A549 (cell line): ENCODE data around the gene SORCS3. TPM values are rescaled to one million over a fixed set of nuclear protein-coding genes. Genes with fewer than 3 reads are reported as not detected.

Experiments
- ATAC-seq, 2 experiments: fragments of 200-7000 bp in 1 of 2; fragments of >200 bp in 1 of 2; cut with Nextera tagmentation in 1 of 2; cut with Tn5 transposase in 1 of 2; 3 replicates each; pipeline versions ENCODE4 v1.8.0 to v1.9.1; 2018 to 2020; ENCODE audit warnings: mild to moderate bottlenecking in 1 of 2, moderate library complexity in 1 of 2
- CTCF ChIA-PET: fragments of 300-600 bp; sonication (Branson Sonifier 250); formaldehyde crosslinking; extraction: SDS; loops from one replicate; lab custom pipeline; 2021; ENCODE audit warnings: antibody characterized with exemption, inconsistent platforms; lab: Yijun Ruan, JAX
- POLR2A ChIA-PET: fragments of 350-600 bp; formaldehyde crosslinking; extraction: SDS; loops from one replicate; lab custom pipeline; 2021; ENCODE audit warnings: antibody characterized with exemption, inconsistent platforms; lab: Yijun Ruan, JAX
- DNase-seq, 2 experiments: peaks; one replicate each; pipeline versions ENCODE4 v3.0.0 to v3.0.0-alpha.2; 2011 to 2016; ENCODE audit warnings: low read depth in 1 of 2, low spot score in 1 of 2
- FAIRE-seq: peaks from 2 replicates; lab custom pipeline; 2011; peaks lifted over from hg19 to GRCh38; lab: Jason Lieb, UNC
- H3K27ac ChIP-seq, 2 experiments: fragments of >200 bp; sonication (Bioruptor Twin); formaldehyde crosslinking; 3 replicates each; pipeline ENCODE4 v1.5.1; 2016 to 2017
- H3K4me1 ChIP-seq: fragments of >200 bp; sonication (Bioruptor Twin); formaldehyde crosslinking; 3 replicates; pipeline ENCODE4 v1.6.1; 2016
- H3K4me2 ChIP-seq: fragments of >200 bp; sonication (Bioruptor Twin); formaldehyde crosslinking; 3 replicates; pipeline ENCODE4 v1.6.1; 2016
- H3K4me3 ChIP-seq: fragments of >200 bp; sonication (Bioruptor Twin); formaldehyde crosslinking; 3 replicates; pipeline ENCODE4 v1.5.1; 2016
- H3K9me3 ChIP-seq: fragments of >200 bp; sonication (Bioruptor Twin); formaldehyde crosslinking; 3 replicates; pipeline ENCODE4 v1.6.1; 2016
- CBX2 ChIP-seq: fragments of 200-600 bp; sonication (generic); IDR thresholded peaks from 2 replicates; pipeline ENCODE4 v1.6.1; 2016; ENCODE audit warnings: low read depth, mild to moderate bottlenecking, borderline replicate concordance
- EHMT2 ChIP-seq: fragments of 200-600 bp; sonication (generic); IDR thresholded peaks from 2 replicates; pipeline ENCODE4 v1.6.1; 2016; ENCODE audit warnings: antibody characterized with exemption, low read depth, mild to moderate bottlenecking, moderate library complexity
- EP300 ChIP-seq, 2 experiments: fragments of >200 bp; sonication (Bioruptor Twin); formaldehyde crosslinking; IDR thresholded peaks; 2 replicates in 1 of 2; 3 replicates in 1 of 2; pipeline ENCODE4 v1.6.1; 2016 to 2017
- ESRRA ChIP-seq: fragments of 150-350 bp; IDR thresholded peaks from 2 replicates; pipeline ENCODE4 v1.6.1; 2014; ENCODE audit warnings: mild to moderate bottlenecking, low read length, borderline replicate concordance
- FOSB ChIP-seq: fragments of 250-450 bp; sonication (Bioruptor Pico); IDR thresholded peaks from 2 replicates; pipeline ENCODE4 v1.5.0; 2020; ENCODE audit warnings: mild to moderate bottlenecking, moderate library complexity
- FOXS1 ChIP-seq: fragments of 250-450 bp; sonication (Bioruptor Pico); IDR thresholded peaks from 2 replicates; pipeline ENCODE4 v1.5.0; 2020; ENCODE audit warnings: mild to moderate bottlenecking, moderate library complexity
- GATA3 ChIP-seq: IDR thresholded peaks from 2 replicates; pipeline ENCODE4 v1.6.1; 2012; ENCODE audit warnings: borderline replicate concordance
- HOXB13 ChIP-seq: fragments of 250-450 bp; sonication (Bioruptor Pico); IDR thresholded peaks from 2 replicates; pipeline ENCODE4 v1.5.0; 2020; ENCODE audit warnings: low read depth, mild to moderate bottlenecking, moderate library complexity
- HOXB5 ChIP-seq: fragments of 250-450 bp; sonication (Bioruptor Pico); IDR thresholded peaks from 2 replicates; pipeline ENCODE4 v1.5.0; 2020; ENCODE audit warnings: mild to moderate bottlenecking, moderate library complexity
- JUNB ChIP-seq: fragments of >200 bp; sonication (Bioruptor Twin); formaldehyde crosslinking; IDR thresholded peaks from 2 replicates; pipeline ENCODE4 v1.6.1; 2016
- MAFK ChIP-seq: fragments of 450-650 bp; IDR thresholded peaks from 2 replicates; pipeline ENCODE4 v1.6.1; 2014; ENCODE audit not compliant: partially characterized antibody
- POLR2AphosphoS2 ChIP-seq: conservative IDR thresholded peaks from 2 replicates; pipeline ENCODE4 v1.6.1; 2012; ENCODE audit warnings: low read length, improper control_type of control experiment, inconsistent platforms
- RAD21 ChIP-seq, 2 experiments: fragments of >200 bp in 1 of 2; sonication (Bioruptor Twin) in 1 of 2; formaldehyde crosslinking in 1 of 2; IDR thresholded peaks in 1 of 2; conservative IDR thresholded peaks in 1 of 2; 2 replicates in 1 of 2; 3 replicates in 1 of 2; pipeline ENCODE4 v1.6.1; 2012 to 2018; ENCODE audit warnings: inconsistent platforms in 1 of 2
- RCOR1 ChIP-seq: fragments of 150-350 bp; IDR thresholded peaks from 2 replicates; pipeline ENCODE4 v1.6.1; 2014; ENCODE audit warnings: antibody characterized with exemption, low read length, low read depth
- RFX5 ChIP-seq: fragments of 450-650 bp; IDR thresholded peaks from 2 replicates; pipeline ENCODE4 v1.7.1; 2014; ENCODE audit warnings: antibody characterized with exemption, mild to moderate bottlenecking, moderate library complexity
- SMC3 ChIP-seq: fragments of >200 bp; sonication (Bioruptor Twin); formaldehyde crosslinking; IDR thresholded peaks from 3 replicates; pipeline ENCODE4 v1.6.1; 2018; ENCODE audit warnings: inconsistent platforms
- SREBF2 ChIP-seq: fragments of 450-650 bp; IDR thresholded peaks from 2 replicates; pipeline ENCODE4 v1.6.1; 2014; ENCODE audit warnings: mild to moderate bottlenecking, moderate library complexity
- TFCP2L1 ChIP-seq: fragments of 250-450 bp; sonication (Bioruptor Pico); IDR thresholded peaks from 2 replicates; pipeline ENCODE4 v1.5.0; 2021; ENCODE audit warnings: mild to moderate bottlenecking
- TP53 ChIP-seq: fragments of 250-450 bp; sonication (Bioruptor Pico); IDR thresholded peaks from 2 replicates; pipeline ENCODE4 v1.5.0; 2021; ENCODE audit warnings: mild to moderate bottlenecking, moderate library complexity
- ZSCAN20 ChIP-seq: fragments of 250-450 bp; sonication (Bioruptor Pico); IDR thresholded peaks from 2 replicates; pipeline ENCODE4 v1.8.0; 2022; ENCODE audit warnings: mild to moderate bottlenecking, moderate library complexity
- WGBS: methylation state at CpG from one replicate; pipeline ENCODE4 v1.1.6; 2017; ENCODE audit errors: missing lambda C conversion rate; 5-methylcytosine and 5-hydroxymethylcytosine counted together
- polyA plus RNA-seq, 4 experiments: library from polyadenylated mRNA; depleted of rRNA in 3 of 4; stranded (reverse); fragments of >200 nt; fragmentation: RNase III in 1 of 4; extraction: RNeasy Plus Mini Kit Qiagen cat#74134 plus additional on column Dnase treatment in 1 of 4; gene quantifications; 2 replicates in 3 of 4; 3 replicates in 1 of 4; pipeline ENCODE4 v1.2.3, GENCODE V29; 2011 to 2017
- TF ChIP-seq, protein P1 (sequence below): fragments of >200 bp; sonication (Bioruptor Twin); formaldehyde crosslinking; IDR thresholded peaks from 3 replicates; pipeline ENCODE4 v1.6.1; 2016
- TF ChIP-seq, protein P2 (sequence below): IDR thresholded peaks from 2 replicates; pipeline ENCODE4 v1.6.1; 2012
- TF ChIP-seq, protein P3 (sequence below): fragments of 450-650 bp; IDR thresholded peaks from 2 replicates; pipeline ENCODE4 v1.6.1; 2014; ENCODE audit warnings: antibody characterized with exemption
- TF ChIP-seq, protein P4 (sequence below): fragments of 250-450 bp; sonication (Bioruptor Pico); IDR thresholded peaks from 2 replicates; pipeline ENCODE4 v1.5.0; 2020; ENCODE audit warnings: low read depth, mild to moderate bottlenecking, moderate library complexity
- TF ChIP-seq, protein P5 (sequence below): fragments of 200-600 bp; sonication (generic); IDR thresholded peaks from 2 replicates; pipeline ENCODE4 v1.6.1; 2016; ENCODE audit warnings: antibody characterized with exemption, mild to moderate bottlenecking, moderate library complexity

Gene SORCS3
- polyA plus RNA-seq, 2 of the 4 experiments (the other 2 are of a cell fraction), result not detected

DNA sequence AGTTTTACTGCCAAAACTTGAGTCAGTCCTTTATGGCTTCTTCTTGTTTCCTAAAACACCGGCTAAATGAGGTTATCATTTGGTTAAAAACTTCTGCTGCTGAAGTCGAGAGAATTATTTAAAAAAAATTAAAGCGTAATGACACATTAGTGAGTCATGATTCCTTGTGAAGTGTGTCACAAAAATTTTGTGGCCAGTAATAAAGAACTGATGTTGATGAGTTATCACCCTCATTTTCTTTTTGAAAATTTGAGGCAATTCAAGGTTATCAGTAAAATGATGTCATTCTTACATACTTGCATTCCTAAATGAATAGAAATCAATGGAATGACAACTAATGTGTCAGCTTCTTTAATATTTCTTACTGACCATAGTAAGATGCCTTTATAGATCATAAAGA, 427.4 kb downstream of the SORCS3 start:
- WGBS, result 2% methylated on average over 3 of the region's 3 CpGs
- CTCF ChIA-PET, result interaction anchor here (0.6 kb wide), 1 partner anchor 10 kb away, joined by 3 read pairs; no protein-coding TSS in a partner anchor
- Histone ChIP-seq H3K4me1 (no peaks in the 10 kb centered on the region), H3K27ac (no peak overlapping the region), H3K9me3 (no peaks in the 10 kb centered on the region), H3K4me2 (no peak overlapping the region), H3K4me3 (no peak overlapping the region)
- no peak for FAIRE-seq
- ATAC-seq, result no peak
- TF ChIP-seq TFCP2L1 (CRISPR knock-in tag), result no peak
- no peak for TF ChIP-seq FOSB
- TF ChIP-seq, protein P1, sequence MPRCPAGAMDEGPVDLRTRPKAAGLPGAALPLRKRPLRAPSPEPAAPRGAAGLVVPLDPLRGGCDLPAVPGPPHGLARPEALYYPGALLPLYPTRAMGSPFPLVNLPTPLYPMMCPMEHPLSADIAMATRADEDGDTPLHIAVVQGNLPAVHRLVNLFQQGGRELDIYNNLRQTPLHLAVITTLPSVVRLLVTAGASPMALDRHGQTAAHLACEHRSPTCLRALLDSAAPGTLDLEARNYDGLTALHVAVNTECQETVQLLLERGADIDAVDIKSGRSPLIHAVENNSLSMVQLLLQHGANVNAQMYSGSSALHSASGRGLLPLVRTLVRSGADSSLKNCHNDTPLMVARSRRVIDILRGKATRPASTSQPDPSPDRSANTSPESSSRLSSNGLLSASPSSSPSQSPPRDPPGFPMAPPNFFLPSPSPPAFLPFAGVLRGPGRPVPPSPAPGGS, result no peak
- TF ChIP-seq HOXB5 (CRISPR knock-in tag), result no peak
- TF ChIP-seq FOXS1 (CRISPR knock-in tag), result no peak
- TF ChIP-seq HOXB13, result no peak
- TF ChIP-seq SMC3, result no peak
- TF ChIP-seq ZSCAN20 (CRISPR knock-in tag), result no peak
- TF ChIP-seq GATA3, result no peak
- no peak for DNase-seq
- POLR2A ChIA-PET, result no interaction called here

DNA sequence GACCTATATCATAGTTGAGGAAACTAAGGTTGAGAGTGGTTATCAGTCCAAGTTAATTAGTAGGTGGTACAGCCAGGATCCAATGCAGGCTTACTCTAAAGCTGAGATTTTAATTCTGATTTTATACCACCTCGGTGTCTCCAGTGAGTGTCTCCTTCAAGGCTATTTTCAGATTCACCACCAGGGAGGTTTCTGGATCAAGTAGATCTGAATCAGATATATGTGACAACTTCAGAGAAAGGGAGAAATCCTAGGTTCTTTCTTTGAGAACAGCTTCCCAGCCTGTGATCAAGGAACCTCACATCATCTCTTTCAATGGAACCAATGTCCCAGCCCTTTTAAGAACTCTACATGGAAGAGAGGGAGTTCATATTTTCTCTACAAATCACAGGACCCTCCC, 429.2 kb downstream of the SORCS3 start:
- no peak for DNase-seq
- no peak for FAIRE-seq
- Histone ChIP-seq H3K4me1 (no peaks in the 10 kb centered on the region), H3K27ac (no peak overlapping the region), H3K4me2 (no peak overlapping the region), H3K9me3 (no peaks in the 10 kb centered on the region), H3K4me3 (no peak overlapping the region)
- 4% methylated on average over 1 of the region's 1 CpG for WGBS
- no peak for ATAC-seq
- POLR2A ChIA-PET, result no interaction called here
- CTCF ChIA-PET, result no interaction called here
- no peak for TF ChIP-seq MAFK
- TF ChIP-seq JUNB, result no peak
- TF ChIP-seq, protein P2, sequence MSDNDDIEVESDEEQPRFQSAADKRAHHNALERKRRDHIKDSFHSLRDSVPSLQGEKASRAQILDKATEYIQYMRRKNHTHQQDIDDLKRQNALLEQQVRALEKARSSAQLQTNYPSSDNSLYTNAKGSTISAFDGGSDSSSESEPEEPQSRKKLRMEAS, result no peak
- no peak for TF ChIP-seq POLR2AphosphoS2
- TF ChIP-seq, protein P3, sequence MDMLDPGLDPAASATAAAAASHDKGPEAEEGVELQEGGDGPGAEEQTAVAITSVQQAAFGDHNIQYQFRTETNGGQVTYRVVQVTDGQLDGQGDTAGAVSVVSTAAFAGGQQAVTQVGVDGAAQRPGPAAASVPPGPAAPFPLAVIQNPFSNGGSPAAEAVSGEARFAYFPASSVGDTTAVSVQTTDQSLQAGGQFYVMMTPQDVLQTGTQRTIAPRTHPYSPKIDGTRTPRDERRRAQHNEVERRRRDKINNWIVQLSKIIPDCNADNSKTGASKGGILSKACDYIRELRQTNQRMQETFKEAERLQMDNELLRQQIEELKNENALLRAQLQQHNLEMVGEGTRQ, result no peak
- no peak for TF ChIP-seq CBX2
- TF ChIP-seq ESRRA, result no peak
- TF ChIP-seq, protein P4, sequence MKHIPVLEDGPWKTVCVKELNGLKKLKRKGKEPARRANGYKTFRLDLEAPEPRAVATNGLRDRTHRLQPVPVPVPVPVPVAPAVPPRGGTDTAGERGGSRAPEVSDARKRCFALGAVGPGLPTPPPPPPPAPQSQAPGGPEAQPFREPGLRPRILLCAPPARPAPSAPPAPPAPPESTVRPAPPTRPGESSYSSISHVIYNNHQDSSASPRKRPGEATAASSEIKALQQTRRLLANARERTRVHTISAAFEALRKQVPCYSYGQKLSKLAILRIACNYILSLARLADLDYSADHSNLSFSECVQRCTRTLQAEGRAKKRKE (CRISPR knock-in tag), result no peak
- no peak for TF ChIP-seq SMC3
- TF ChIP-seq RCOR1, result no peak
- no peak for TF ChIP-seq ZSCAN20 (CRISPR knock-in tag)
- TF ChIP-seq, protein P1, result no peak
- TF ChIP-seq, protein P5, sequence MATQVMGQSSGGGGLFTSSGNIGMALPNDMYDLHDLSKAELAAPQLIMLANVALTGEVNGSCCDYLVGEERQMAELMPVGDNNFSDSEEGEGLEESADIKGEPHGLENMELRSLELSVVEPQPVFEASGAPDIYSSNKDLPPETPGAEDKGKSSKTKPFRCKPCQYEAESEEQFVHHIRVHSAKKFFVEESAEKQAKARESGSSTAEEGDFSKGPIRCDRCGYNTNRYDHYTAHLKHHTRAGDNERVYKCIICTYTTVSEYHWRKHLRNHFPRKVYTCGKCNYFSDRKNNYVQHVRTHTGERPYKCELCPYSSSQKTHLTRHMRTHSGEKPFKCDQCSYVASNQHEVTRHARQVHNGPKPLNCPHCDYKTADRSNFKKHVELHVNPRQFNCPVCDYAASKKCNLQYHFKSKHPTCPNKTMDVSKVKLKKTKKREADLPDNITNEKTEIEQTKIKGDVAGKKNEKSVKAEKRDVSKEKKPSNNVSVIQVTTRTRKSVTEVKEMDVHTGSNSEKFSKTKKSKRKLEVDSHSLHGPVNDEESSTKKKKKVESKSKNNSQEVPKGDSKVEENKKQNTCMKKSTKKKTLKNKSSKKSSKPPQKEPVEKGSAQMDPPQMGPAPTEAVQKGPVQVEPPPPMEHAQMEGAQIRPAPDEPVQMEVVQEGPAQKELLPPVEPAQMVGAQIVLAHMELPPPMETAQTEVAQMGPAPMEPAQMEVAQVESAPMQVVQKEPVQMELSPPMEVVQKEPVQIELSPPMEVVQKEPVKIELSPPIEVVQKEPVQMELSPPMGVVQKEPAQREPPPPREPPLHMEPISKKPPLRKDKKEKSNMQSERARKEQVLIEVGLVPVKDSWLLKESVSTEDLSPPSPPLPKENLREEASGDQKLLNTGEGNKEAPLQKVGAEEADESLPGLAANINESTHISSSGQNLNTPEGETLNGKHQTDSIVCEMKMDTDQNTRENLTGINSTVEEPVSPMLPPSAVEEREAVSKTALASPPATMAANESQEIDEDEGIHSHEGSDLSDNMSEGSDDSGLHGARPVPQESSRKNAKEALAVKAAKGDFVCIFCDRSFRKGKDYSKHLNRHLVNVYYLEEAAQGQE, result no peak
- TF ChIP-seq RFX5, result no peak
- no peak for TF ChIP-seq SREBF2
- TF ChIP-seq EP300 (IDR thresholded peaks at IDR 0.05), result no peak
- TF ChIP-seq TP53 (CRISPR knock-in tag), result no peak
- no peak for TF ChIP-seq RAD21 (conservative IDR thresholded peaks at IDR 0.05 in 1 of 2, IDR thresholded peaks at IDR 0.05 in 1 of 2)
- TF ChIP-seq EHMT2, result no peak
